OCI-LY3 (cell line): ENCODE data around the gene EMC1.

Experiments
- CTCF ChIP-seq: fragments of 200-600, 300-600 bp; sonication (generic); IDR thresholded peaks from 2 replicates; pipeline ENCODE4 v1.5.1; 2014; ENCODE audit warnings: antibody characterized with exemption, low read length, low read depth
- EZH2phosphoT487 ChIP-seq: fragments of 200-600 bp; shearing (Covaris generic); IDR thresholded peaks from 2 replicates; pipeline ENCODE4 v1.6.1; 2018; ENCODE audit warnings: antibody characterized with exemption, mixed run types, low read depth

- TF ChIP-seq CTCF = no peak
- TF ChIP-seq EZH2phosphoT487 = no peak
Measured at GRCh38 chr1:19166066-19166465, 85.3 kb downstream of the EMC1 start.
